CD4-positive, alpha-beta T cell treated with Interferon gamma for 1 hour (primary cell): ENCODE results near the gene NECAB3.
A peak's percentile ranks its signal among the peaks of the same experiment; 100 is the strongest.
"Not testable (repeated sequence)": the region's sequence is repeated elsewhere in the genome, so short reads cannot be mapped to it uniquely, and the experiment has no call there.

ENCODE experiments used
- DNase-seq: peaks from one replicate; pipeline ENCODE4 v3.0.0-alpha.2; 2020

The NECAB3 gene

GRCh38 chr20:33674294-33675135 lies at the start of gene NECAB3:
TSS of gene NECAB3 (minus strand) at chr20:33674428. CDS start at chr20:33674352, 76 bp downstream.
- DNase-seq, result peak; percentile 64

- DNase-seq, result no peak
Observed at GRCh38 chr20:33721391-33722140, 47.3 kb upstream of the NECAB3 start.

GRCh38 chr20:33719989-33720709 lies 45.9 kb upstream of the NECAB3 start, which contains the start of gene PXMP4:
TSS of gene PXMP4 (minus strand) at chr20:33720310. CDS start at chr20:33720207, 103 bp downstream.
- DNase-seq, result peak; percentile 94

GRCh38 chr20:33719277-33719988 lies 45.2 kb upstream of the NECAB3 start:
- no peak for DNase-seq

GRCh38 chr20:33716498-33716897 lies 42.3 kb upstream of the NECAB3 start:
- DNase-seq, result no peak

GRCh38 chr20:33713865-33714367 lies 39.7 kb upstream of the NECAB3 start:
- DNase-seq, result no peak

GRCh38 chr20:33711446-33711738 lies 37.2 kb upstream of the NECAB3 start:
- DNase-seq, result no peak

- no peak for DNase-seq
Observed at GRCh38 chr20:33710681-33711445, 36.6 kb upstream of the NECAB3 start.

- DNase-seq, result no peak
Observed at GRCh38 chr20:33709905-33710541, 35.8 kb upstream of the NECAB3 start.

- no peak for DNase-seq
Observed at GRCh38 chr20:33709398-33709797, 35.2 kb upstream of the NECAB3 start.

- DNase-seq, result no peak
Observed at GRCh38 chr20:33707668-33708067, 33.4 kb upstream of the NECAB3 start.

GRCh38 chr20:33704197-33704924 lies 30.1 kb upstream of the NECAB3 start:
- DNase-seq, result no peak

GRCh38 chr20:33703498-33704137 lies 29.4 kb upstream of the NECAB3 start:
- no peak for DNase-seq

GRCh38 chr20:33702861-33703260 lies 28.6 kb upstream of the NECAB3 start:
- no peak for DNase-seq

- DNase-seq, result no peak
Observed at GRCh38 chr20:33701629-33702450, 27.6 kb upstream of the NECAB3 start.

- DNase-seq, result not testable (repeated sequence)
Observed at GRCh38 chr20:33700696-33701441, 26.6 kb upstream of the NECAB3 start.

GRCh38 chr20:33698966-33699365 lies 24.7 kb upstream of the NECAB3 start:
- DNase-seq, result not testable (repeated sequence)

GRCh38 chr20:33697129-33697528 lies 22.9 kb upstream of the NECAB3 start:
- DNase-seq, result no peak
